ENCODE data around the gene LCORL.
A peak's percentile ranks its signal among the peaks of the same experiment; 100 is the strongest.
"Not testable (repeated sequence)": the region's sequence is repeated elsewhere in the genome, so short reads cannot be mapped to it uniquely, and the experiment has no call there.

Gene LCORL

GRCh38 chr4:18021720-18022571 is at the start of gene LCORL:
LCORL (minus strand) TSS chr4:18021755; CDS start chr4:18021751, 4 bp downstream.
- DNase-seq: peak; percentile 94

GRCh38 chr4:18069810-18070209 is 48.3 kb upstream of the LCORL start:
- DNase-seq: no peak

GRCh38 chr4:18067031-18067430 is 45.5 kb upstream of the LCORL start:
- DNase-seq: no peak

GRCh38 chr4:18063079-18063478 is 41.5 kb upstream of the LCORL start:
- DNase-seq: no peak

GRCh38 chr4:18057821-18058533 is 36.4 kb upstream of the LCORL start:
- no peak for DNase-seq

GRCh38 chr4:18056030-18056429 is 34.5 kb upstream of the LCORL start:
- DNase-seq: no peak

- DNase-seq: no peak
These were observed 30.6 kb upstream of the LCORL start for GRCh38 chr4:18052158-18052557.

GRCh38 chr4:18051281-18051680 is 29.7 kb upstream of the LCORL start:
- no peak for DNase-seq

GRCh38 chr4:18050448-18050847 is 28.9 kb upstream of the LCORL start:
- DNase-seq: no peak

GRCh38 chr4:18049446-18049845 is 27.9 kb upstream of the LCORL start:
- DNase-seq: no peak

- no peak for DNase-seq
These were observed 21.2 kb upstream of the LCORL start for GRCh38 chr4:18042754-18043153.

GRCh38 chr4:18042012-18042411 is 20.5 kb upstream of the LCORL start:
- no peak for DNase-seq

- DNase-seq: no peak
These were observed 19.6 kb upstream of the LCORL start for GRCh38 chr4:18041114-18041513.

- DNase-seq: no peak
These were observed 17.6 kb upstream of the LCORL start for GRCh38 chr4:18039113-18039512.

- DNase-seq: not testable (repeated sequence)
These were observed 14.8 kb upstream of the LCORL start for GRCh38 chr4:18036369-18036768.

- DNase-seq: no peak
These were observed 12.5 kb upstream of the LCORL start for GRCh38 chr4:18034099-18034498.

GRCh38 chr4:18033111-18034085 is 11.8 kb upstream of the LCORL start:
- DNase-seq: no peak

- DNase-seq: no peak
These were observed 3.7 kb upstream of the LCORL start for GRCh38 chr4:18025288-18025687.

GRCh38 chr4:18022572-18023050 is 1.1 kb upstream of the LCORL start:
- no peak for DNase-seq

GRCh38 chr4:18021470-18021719 is 160 bp downstream of the LCORL start:
- DNase-seq: no peak

- peak; percentile 75 for DNase-seq
These were observed 685 bp downstream of the LCORL start for GRCh38 chr4:18020671-18021469.

GRCh38 chr4:18020145-18020670 is 1.3 kb downstream of the LCORL start:
- no peak for DNase-seq
